ENCODE data around the gene PCGF3. TPM values are rescaled to one million over a fixed set of nuclear protein-coding genes. Genes with fewer than 3 reads are reported as not detected.
"Not testable (repeated sequence)": the region's sequence is repeated elsewhere in the genome, so short reads cannot be mapped to it uniquely, and the experiment has no call there.

Gene PCGF3
- total RNA-seq, 4 donors from 2014 or later = 14.5 to 31.9 (median 21.6) TPM

DNA sequence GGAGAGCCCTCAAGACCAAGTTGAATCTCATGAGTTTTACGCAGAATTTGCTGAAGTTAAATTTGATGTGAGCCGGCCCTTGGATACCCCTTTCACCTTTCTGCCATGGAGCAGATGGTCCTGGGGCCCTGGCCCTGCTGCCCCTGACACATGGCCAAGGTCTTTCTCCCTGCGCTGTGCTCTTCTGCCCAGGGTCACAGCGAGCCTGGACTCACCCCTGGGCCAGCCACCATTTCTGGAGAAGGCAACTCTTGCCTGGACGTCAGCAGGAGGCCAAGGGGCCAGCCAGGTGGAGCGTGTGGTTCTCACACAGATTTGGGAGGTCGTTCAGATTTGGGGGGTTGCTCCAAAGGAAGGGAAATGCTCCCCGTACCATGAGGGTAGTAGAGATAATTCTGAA, 30.0 kb downstream of the PCGF3 start:
- ATAC-seq = no peak
- peaks cover 0 to 54% of the 10 kb centered on the region in 2 donors for H3K36me3 ChIP-seq
- intact Hi-C loops (cut with DNase I; ENCODE audit: low total_unique reads) = no loop called here
- TF ChIP-seq POLR2A (IDR thresholded peaks at IDR 0.05) = no peak
- TF ChIP-seq, protein P1, sequence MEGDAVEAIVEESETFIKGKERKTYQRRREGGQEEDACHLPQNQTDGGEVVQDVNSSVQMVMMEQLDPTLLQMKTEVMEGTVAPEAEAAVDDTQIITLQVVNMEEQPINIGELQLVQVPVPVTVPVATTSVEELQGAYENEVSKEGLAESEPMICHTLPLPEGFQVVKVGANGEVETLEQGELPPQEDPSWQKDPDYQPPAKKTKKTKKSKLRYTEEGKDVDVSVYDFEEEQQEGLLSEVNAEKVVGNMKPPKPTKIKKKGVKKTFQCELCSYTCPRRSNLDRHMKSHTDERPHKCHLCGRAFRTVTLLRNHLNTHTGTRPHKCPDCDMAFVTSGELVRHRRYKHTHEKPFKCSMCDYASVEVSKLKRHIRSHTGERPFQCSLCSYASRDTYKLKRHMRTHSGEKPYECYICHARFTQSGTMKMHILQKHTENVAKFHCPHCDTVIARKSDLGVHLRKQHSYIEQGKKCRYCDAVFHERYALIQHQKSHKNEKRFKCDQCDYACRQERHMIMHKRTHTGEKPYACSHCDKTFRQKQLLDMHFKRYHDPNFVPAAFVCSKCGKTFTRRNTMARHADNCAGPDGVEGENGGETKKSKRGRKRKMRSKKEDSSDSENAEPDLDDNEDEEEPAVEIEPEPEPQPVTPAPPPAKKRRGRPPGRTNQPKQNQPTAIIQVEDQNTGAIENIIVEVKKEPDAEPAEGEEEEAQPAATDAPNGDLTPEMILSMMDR (IDR thresholded peaks at IDR 0.05 in 4 of 5, conservative IDR thresholded peaks at IDR 0.05 in 1 of 5) = no peak
- no peaks in the 10 kb centered on the region for H3K9me3 ChIP-seq
- in situ Hi-C loops (cut with MboI; ENCODE audit: low sequenced_read_pairs in 4 of 4) = no loop called here
- no peak overlapping the region for H3K27ac ChIP-seq
- no peak for DNase-seq
- H3K27me3 ChIP-seq = no peaks in the 10 kb centered on the region
- H3K4me3 ChIP-seq = no peak overlapping the region
- no peaks in the 10 kb centered on the region for H3K4me1 ChIP-seq

DNA sequence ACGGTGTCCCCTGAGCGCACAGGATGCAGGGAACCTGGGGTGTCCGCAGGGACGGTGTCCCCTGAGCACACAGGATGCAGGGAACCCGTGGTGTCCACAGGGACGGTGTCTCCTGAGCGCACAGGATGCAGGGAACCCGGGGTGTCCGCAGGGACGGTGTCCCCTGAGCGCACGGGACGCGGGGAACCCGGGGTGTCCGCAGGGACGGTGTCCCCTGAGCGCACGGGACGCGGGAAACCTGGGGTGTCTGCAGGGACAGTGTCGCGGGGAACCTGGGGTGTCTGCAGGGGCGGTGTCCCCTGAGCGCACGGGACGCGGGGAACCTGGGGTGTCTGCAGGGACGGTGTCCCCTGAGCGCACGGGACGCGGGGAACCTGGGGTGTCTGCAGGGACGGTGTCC, 30.9 kb downstream of the PCGF3 start:
- in situ Hi-C loops (cut with MboI; ENCODE audit: low sequenced_read_pairs in 4 of 4); H3K4me3 ChIP-seq; H3K9me3 ChIP-seq; DNase-seq; H3K4me1 ChIP-seq; H3K27me3 ChIP-seq; ATAC-seq; intact Hi-C loops (cut with DNase I; ENCODE audit: low total_unique reads); H3K27ac ChIP-seq: not testable (repeated sequence)
- peaks cover 0 to 52% of the 10 kb centered on the region in 2 donors for H3K36me3 ChIP-seq

DNA sequence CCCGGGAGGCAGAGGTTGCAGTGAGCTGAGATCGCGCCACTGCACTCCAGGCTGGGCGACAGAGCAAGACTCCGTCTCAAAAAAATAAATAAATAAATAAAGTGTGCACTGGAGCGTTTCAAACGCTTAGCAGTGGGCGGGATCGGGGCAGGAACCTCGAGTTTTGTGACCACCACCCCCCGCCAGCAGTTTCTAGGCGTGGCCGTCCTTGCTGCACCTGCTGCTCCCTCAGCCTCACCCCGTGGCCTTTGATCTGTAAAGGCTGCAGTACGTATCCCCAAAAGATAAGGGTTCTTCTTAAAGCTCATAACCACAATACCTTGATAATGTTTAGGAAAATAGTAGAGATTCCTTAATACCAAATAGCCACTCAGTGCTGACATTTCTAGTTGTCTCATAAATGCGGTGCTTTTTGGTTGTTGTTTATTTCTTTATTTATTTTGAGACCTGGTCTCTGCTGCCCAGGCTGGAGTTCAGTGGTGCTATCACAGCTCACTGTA, 33.2 kb downstream of the PCGF3 start:
- in situ Hi-C loops (cut with MboI; ENCODE audit: low sequenced_read_pairs in 4 of 4) (no loop called here), intact Hi-C loops (cut with DNase I; ENCODE audit: low total_unique reads) (no loop called here)

DNA sequence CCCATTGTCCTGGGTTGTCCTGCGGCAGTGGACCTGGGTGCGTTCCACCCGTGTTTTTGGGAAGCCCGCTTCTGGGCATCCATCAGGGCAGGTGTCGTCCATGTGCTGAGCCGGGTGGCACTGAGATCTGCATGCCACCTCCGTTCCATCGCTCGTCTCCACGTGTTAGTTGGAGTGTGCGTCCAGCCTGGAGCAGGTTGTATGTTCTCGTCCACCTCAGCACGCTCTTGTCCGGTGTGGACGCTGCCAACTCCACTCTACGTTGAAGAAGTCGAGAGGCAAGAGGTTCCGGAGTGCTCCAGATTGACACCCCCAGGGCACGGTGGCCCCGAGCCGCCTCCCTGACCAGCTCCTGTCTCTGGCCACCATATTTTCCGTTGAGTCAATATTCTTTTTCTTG, 33.9 kb downstream of the PCGF3 start:
- no peaks in the 10 kb centered on the region for H3K27me3 ChIP-seq
- peaks cover 0 to 34% of the 10 kb centered on the region in 2 donors for H3K36me3 ChIP-seq
- in situ Hi-C loops (cut with MboI; ENCODE audit: low sequenced_read_pairs in 4 of 4) = no loop called here
- no peak for TF ChIP-seq POLR2A (IDR thresholded peaks at IDR 0.05)
- TF ChIP-seq, protein P1 (IDR thresholded peaks at IDR 0.05 in 4 of 5, conservative IDR thresholded peaks at IDR 0.05 in 1 of 5) = no peak
- no peaks in the 10 kb centered on the region for H3K9me3 ChIP-seq
- ATAC-seq (no peak), DNase-seq (no peak)
- H3K4me1 ChIP-seq = no peaks in the 10 kb centered on the region
- H3K4me3 ChIP-seq = no peak overlapping the region
- intact Hi-C loops (cut with DNase I; ENCODE audit: low total_unique reads) = no loop called here
- H3K27ac ChIP-seq = no peak overlapping the region

More for the DNA sequence above, 33.2 kb downstream of the PCGF3 start:
- Histone ChIP-seq H3K4me3 (no peak overlapping the region), H3K4me1 (no peaks in the 10 kb centered on the region), H3K36me3 (peaks cover 0 to 40% of the 10 kb centered on the region in 2 donors), H3K9me3 (no peaks in the 10 kb centered on the region), H3K27me3 (no peaks in the 10 kb centered on the region), H3K27ac (no peak overlapping the region)
- no peak for TF ChIP-seq POLR2A (IDR thresholded peaks at IDR 0.05)
- TF ChIP-seq, protein P1 (IDR thresholded peaks at IDR 0.05 in 4 of 5, conservative IDR thresholded peaks at IDR 0.05 in 1 of 5) = no peak
- DNase-seq = no peak
- no peak for ATAC-seq

DNA sequence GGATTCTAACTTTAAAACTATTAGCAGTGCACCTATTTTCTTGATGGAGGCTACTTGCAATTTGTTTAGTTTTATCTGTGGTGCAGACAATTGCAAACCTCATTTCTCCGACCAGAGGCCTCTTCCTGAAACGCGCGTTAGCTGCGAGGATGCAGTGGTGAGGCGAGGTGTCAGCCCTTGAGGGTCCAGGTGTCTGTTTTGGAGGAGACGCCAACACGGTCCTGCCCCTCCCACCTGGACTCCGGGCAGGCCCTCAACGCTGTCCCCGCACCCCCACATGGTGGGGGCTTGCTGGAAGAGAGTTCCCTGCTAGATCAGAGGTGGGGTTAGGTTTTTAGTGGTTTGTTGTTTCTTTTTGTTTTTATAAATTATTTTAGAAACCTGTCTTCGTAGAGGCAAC, 34.4 kb downstream of the PCGF3 start:
- in situ Hi-C loops (cut with MboI; ENCODE audit: low sequenced_read_pairs in 4 of 4) (no loop called here), intact Hi-C loops (cut with DNase I; ENCODE audit: low total_unique reads) (no loop called here)
- ATAC-seq = no peak
- Histone ChIP-seq H3K27me3 (no peaks in the 10 kb centered on the region), H3K4me3 (no peak overlapping the region), H3K27ac (no peak overlapping the region), H3K4me1 (no peaks in the 10 kb centered on the region), H3K36me3 (peaks cover 0 to 29% of the 10 kb centered on the region in 2 donors), H3K9me3 (no peaks in the 10 kb centered on the region)
- DNase-seq = no peak
- TF ChIP-seq POLR2A (IDR thresholded peaks at IDR 0.05) = no peak
- TF ChIP-seq, protein P1 (IDR thresholded peaks at IDR 0.05 in 4 of 5, conservative IDR thresholded peaks at IDR 0.05 in 1 of 5) = no peak

Measured in gastrocnemius medialis (tissue), 4 donors.